KMS-11 (cell line): ENCODE data around the gene UHMK1.

Experiments
- H2AFZ ChIP-seq: fragments of 200-600 bp; sonication (generic); 2 replicates; pipeline ENCODE4 v1.6.1; 2016; ENCODE audit warnings: antibody characterized with exemption, mixed run types, low read depth
- H3K27ac ChIP-seq: fragments of 200-600 bp; sonication (generic); 2 replicates; pipeline ENCODE4 v1.6.1; 2016; ENCODE audit warnings: mild to moderate bottlenecking, mixed run types
- H3K27me3 ChIP-seq: fragments of 200-600 bp; sonication (generic); 2 replicates; pipeline ENCODE4 v1.6.1; 2017; ENCODE audit warnings: mild to moderate bottlenecking, low read depth, mixed run types, moderate library complexity; ENCODE audit not compliant: insufficient read depth
- H3K36me3 ChIP-seq: fragments of 200-600 bp; sonication (generic); 2 replicates; pipeline ENCODE4 v1.6.1; 2017; ENCODE audit warnings: mild to moderate bottlenecking, mixed run types; ENCODE audit not compliant: insufficient read depth
- H3K4me1 ChIP-seq: fragments of 200-600 bp; sonication (generic); 2 replicates; pipeline ENCODE4 v1.6.1; 2016; ENCODE audit warnings: mild to moderate bottlenecking, low read depth, mixed run types; ENCODE audit not compliant: poor library complexity, severe bottlenecking
- H3K4me2 ChIP-seq: fragments of 200-600 bp; sonication (generic); 2 replicates; pipeline ENCODE4 v1.7.0; 2016; ENCODE audit warnings: mild to moderate bottlenecking, mixed run types
- H3K4me3 ChIP-seq: fragments of 200-600 bp; sonication (generic); IDR thresholded peaks from 2 replicates; pipeline ENCODE4 v1.6.1; 2017; ENCODE audit warnings: low read depth, low read length, mixed read lengths; ENCODE audit not compliant: insufficient read depth
- H3K79me2 ChIP-seq: fragments of 200-600 bp; sonication (generic); 2 replicates; pipeline ENCODE4 v1.6.1; 2016; ENCODE audit warnings: low read depth, mixed run types; ENCODE audit not compliant: insufficient read depth
- H3K9ac ChIP-seq: fragments of 200-600 bp; sonication (generic); 2 replicates; pipeline ENCODE4 v1.6.1; 2016; ENCODE audit warnings: mild to moderate bottlenecking, mixed run types
- H4K20me1 ChIP-seq: fragments of 200-600 bp; sonication (generic); 2 replicates; pipeline ENCODE4 v1.6.1; 2016; ENCODE audit warnings: mild to moderate bottlenecking, mixed run types; ENCODE audit not compliant: insufficient read depth
- CTCF ChIP-seq: fragments of 200-600 bp; sonication (generic); conservative IDR thresholded peaks from 2 replicates; pipeline ENCODE4 v1.6.1; 2017; ENCODE audit warnings: low read depth, mild to moderate bottlenecking, antibody characterized with exemption, low read length, moderate library complexity, mixed read lengths

The UHMK1 gene

DNA sequence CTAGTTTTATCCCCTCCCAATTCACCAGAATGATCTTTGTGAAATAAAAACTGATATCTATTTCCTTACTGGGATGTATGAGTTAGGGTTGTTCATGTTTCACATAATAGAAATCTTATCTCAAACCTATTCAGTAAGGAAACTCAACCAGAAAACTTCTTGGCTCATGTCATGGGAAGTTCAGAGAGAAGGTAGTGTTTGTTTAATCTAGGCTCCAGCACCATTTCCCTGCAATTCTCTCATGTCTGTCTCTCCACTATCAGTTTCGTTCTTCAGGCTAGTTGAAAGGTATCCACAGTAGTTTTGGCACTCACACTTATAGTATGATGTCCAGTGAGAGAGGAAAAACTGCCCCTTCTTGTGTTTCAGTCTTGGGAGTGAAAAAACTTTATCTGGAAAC is 34.6 kb upstream of the UHMK1 start:
- no peaks in the 10 kb centered on the region for H3K79me2 ChIP-seq
- H3K27ac ChIP-seq = no peak overlapping the region
- TF ChIP-seq CTCF = no peak
- H3K4me2 ChIP-seq = no peak overlapping the region
- H3K36me3 ChIP-seq = no peaks in the 10 kb centered on the region
- no peak overlapping the region for H3K9ac ChIP-seq
- H3K27me3 ChIP-seq = no peaks in the 10 kb centered on the region
- no peak overlapping the region for H2AFZ ChIP-seq
- no peak overlapping the region for H3K4me3 ChIP-seq
- H4K20me1 ChIP-seq = no peaks in the 10 kb centered on the region
- H3K4me1 ChIP-seq = peaks cover 4% of the 10 kb centered on the region

DNA sequence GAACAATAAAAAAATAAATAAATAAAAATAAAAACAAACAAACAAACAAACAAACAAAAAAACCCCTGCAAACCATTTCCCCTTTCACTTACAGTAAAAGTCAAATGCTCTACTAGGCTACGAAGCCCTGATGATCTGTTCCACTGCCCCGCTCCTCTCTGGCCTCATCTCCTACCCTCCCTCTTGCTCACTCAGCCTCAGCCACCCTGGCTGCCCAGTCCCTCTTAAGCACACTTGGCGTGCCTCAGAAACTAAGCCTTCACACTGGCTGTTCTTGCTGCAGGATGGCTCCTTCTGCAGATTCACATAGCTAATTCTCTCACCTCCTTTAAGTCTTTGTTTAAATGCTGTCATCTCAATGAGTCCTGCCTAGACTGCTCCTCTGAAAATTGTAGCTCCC is 30.8 kb upstream of the UHMK1 start:
- H3K9ac ChIP-seq = no peak overlapping the region
- no peaks in the 10 kb centered on the region for H3K27me3 ChIP-seq
- H3K4me2 ChIP-seq = no peak overlapping the region
- H4K20me1 ChIP-seq = no peaks in the 10 kb centered on the region
- H3K36me3 ChIP-seq = no peaks in the 10 kb centered on the region
- no peaks in the 10 kb centered on the region for H3K79me2 ChIP-seq
- no peak overlapping the region for H3K27ac ChIP-seq
- no peak for TF ChIP-seq CTCF
- no peak overlapping the region for H3K4me3 ChIP-seq
- H3K4me1 ChIP-seq = no peaks in the 10 kb centered on the region
- H2AFZ ChIP-seq = no peak overlapping the region

GRCh38 chr1:162470216-162470615 is 27.4 kb upstream of the UHMK1 start:
- TF ChIP-seq CTCF = no peak
- Histone ChIP-seq H3K27ac (no peak overlapping the region), H2AFZ (no peak overlapping the region)

GRCh38 chr1:162471290-162471853 is 26.2 kb upstream of the UHMK1 start:
- Histone ChIP-seq H3K4me3 (no peak overlapping the region), H3K4me1 (peaks cover 6% of the 10 kb centered on the region), H2AFZ (no peak overlapping the region), H3K27me3 (no peaks in the 10 kb centered on the region), H3K9ac (no peak overlapping the region), H3K36me3 (no peaks in the 10 kb centered on the region), H3K4me2 (no peak overlapping the region), H4K20me1 (no peaks in the 10 kb centered on the region), H3K79me2 (no peaks in the 10 kb centered on the region), H3K27ac (no peak overlapping the region)
- no peak for TF ChIP-seq CTCF

More at GRCh38 chr1:162470216-162470615, 27.4 kb upstream of the UHMK1 start:
- Histone ChIP-seq H3K27me3 (no peaks in the 10 kb centered on the region), H3K36me3 (no peaks in the 10 kb centered on the region), H3K4me3 (no peak overlapping the region), H3K9ac (no peak overlapping the region), H3K4me1 (peaks cover 6% of the 10 kb centered on the region), H4K20me1 (no peaks in the 10 kb centered on the region), H3K79me2 (no peaks in the 10 kb centered on the region), H3K4me2 (no peak overlapping the region)
